Gastrocnemius medialis (tissue), 4 donors: ENCODE measurements around the gene RABIF.

Experiments
- CTCF ChIP-seq, 5 experiments: fragments of 450-650 bp in 3 of 5; fragments of 200-600 bp in 2 of 5; sonication (generic) in 2 of 5; IDR thresholded peaks in 4 of 5; conservative IDR thresholded peaks in 1 of 5; 1 replicate in 4 of 5; 2 replicates in 1 of 5; pipeline ENCODE4 v1.5.1; 2016 to 2019; ENCODE audit warnings: antibody characterized with exemption in 5 of 5, mild to moderate bottlenecking in 3 of 5, moderate library complexity in 3 of 5
- POLR2A ChIP-seq, 2 donors: fragments of 450-650 bp; IDR thresholded peaks; one replicate each; pipeline ENCODE4 v1.6.1; 2017; ENCODE audit warnings: antibody characterized with exemption in 2 of 2, mild to moderate bottlenecking in 2 of 2, moderate library complexity in 2 of 2

GRCh38 chr1:202844259-202844658 lies 44.7 kb downstream of the RABIF start:
- TF ChIP-seq CTCF (IDR thresholded peaks at IDR 0.05 in 4 of 5, conservative IDR thresholded peaks at IDR 0.05 in 1 of 5), result no peak
- TF ChIP-seq POLR2A (IDR thresholded peaks at IDR 0.05), result no peak
